Neural progenitor cell (in vitro differentiated cells): ENCODE results near the gene PEPD. TPM values are rescaled to one million over a fixed set of nuclear protein-coding genes. Genes with fewer than 3 reads are reported as not detected.
"Not testable (repeated sequence)": the region's sequence is repeated elsewhere in the genome, so short reads cannot be mapped to it uniquely, and the experiment has no call there.

ENCODE experiments used
- DNase-seq: peaks from one replicate; pipeline ENCODE4 v3.0.0-alpha.2; 2016; ENCODE audit warnings: low spot score
- H2AFZ ChIP-seq: fragments of 200-600 bp; sonication (generic); replicated peaks from 2 replicates; pipeline ENCODE4 v1.6.1; 2016; ENCODE audit warnings: antibody characterized with exemption
- H3F3A ChIP-seq: fragments of 200-600 bp; sonication (generic); 2 replicates; pipeline ENCODE4 v1.6.1; 2016; ENCODE audit warnings: antibody characterized with exemption, low read depth
- H3K27ac ChIP-seq: fragments of 200-600 bp; sonication (generic); 2 replicates; pipeline ENCODE4 v1.5.1; 2016; ENCODE audit warnings: mild to moderate bottlenecking
- H3K27me3 ChIP-seq: fragments of 200-600 bp; sonication (generic); 2 replicates; pipeline ENCODE4 v1.6.1; 2016; ENCODE audit warnings: mild to moderate bottlenecking, moderate library complexity
- H3K36me3 ChIP-seq: fragments of 200-600 bp; sonication (generic); 2 replicates; pipeline ENCODE4 v1.5.1; 2016
- H3K4me1 ChIP-seq: fragments of 200-600 bp; sonication (generic); 2 replicates; pipeline ENCODE4 v1.6.1; 2016; ENCODE audit warnings: mixed run types
- H3K4me2 ChIP-seq: fragments of 200-600 bp; sonication (generic); 2 replicates; pipeline ENCODE4 v1.6.1; 2016
- H3K4me3 ChIP-seq: fragments of 200-600 bp; sonication (generic); 2 replicates; pipeline ENCODE4 v1.5.1; 2016
- H3K79me2 ChIP-seq: fragments of 200-600 bp; sonication (generic); 2 replicates; pipeline ENCODE4 v1.6.1; 2016; ENCODE audit warnings: low read depth
- H3K9ac ChIP-seq: fragments of 200-600 bp; sonication (generic); 2 replicates; pipeline ENCODE4 v1.6.1; 2016
- H3K9me3 ChIP-seq: fragments of 200-600 bp; sonication (generic); 2 replicates; pipeline ENCODE4 v1.5.1; 2016; ENCODE audit warnings: low read depth
- H4K20me1 ChIP-seq: fragments of 200-600 bp; sonication (generic); 2 replicates; pipeline ENCODE4 v1.6.1; 2016; ENCODE audit warnings: low read depth
- H3K27ac Mint-ChIP-seq: 3 replicates; pipeline ENCODE4 v1.8.0; 2021; ENCODE audit warnings: mixed read lengths
- H3K27me3 Mint-ChIP-seq: 2 replicates; pipeline ENCODE4 v1.8.0; 2022; ENCODE audit warnings: low read depth, mild to moderate bottlenecking, inconsistent platforms, moderate library complexity, mixed read lengths; ENCODE audit not compliant: insufficient read depth
- H3K36me3 Mint-ChIP-seq: 3 replicates; pipeline ENCODE4 v1.8.0; 2021; ENCODE audit warnings: mixed read lengths
- H3K4me1 Mint-ChIP-seq: 3 replicates; pipeline ENCODE4 v1.8.0; 2021; ENCODE audit warnings: mixed read lengths
- H3K4me3 Mint-ChIP-seq: 3 replicates; pipeline ENCODE4 v1.8.0; 2021; ENCODE audit warnings: mild to moderate bottlenecking, moderate library complexity, mixed read lengths
- H3K9me3 Mint-ChIP-seq: 3 replicates; pipeline ENCODE4 v1.8.0; 2020; ENCODE audit warnings: mixed read lengths
- EZH2 ChIP-seq: fragments of 200-600 bp; sonication (generic); IDR thresholded peaks from 2 replicates; pipeline ENCODE4 v1.6.1; 2017; ENCODE audit warnings: antibody characterized with exemption, mild to moderate bottlenecking, moderate library complexity
- EZH2phosphoT487 ChIP-seq: fragments of 200-600 bp; sonication (generic); IDR thresholded peaks from 2 replicates; pipeline ENCODE4 v1.6.1; 2017; ENCODE audit warnings: antibody characterized with exemption
- total RNA-seq: library from RNA; depleted of rRNA; stranded (reverse); fragments of >200 nt; gene quantifications from 2 replicates; pipeline ENCODE4 v1.2.3, GENCODE V29; 2015; ENCODE audit warnings: low replicate concordance
- TF ChIP-seq, protein P1 (sequence below): fragments of 200-600 bp; sonication (generic); IDR thresholded peaks from 2 replicates; pipeline ENCODE4 v1.5.1; 2017; ENCODE audit warnings: antibody characterized with exemption, mild to moderate bottlenecking

PEPD gene
- total RNA-seq, 1 donor from 2014 or later: 47.0 TPM

- H3K4me2 ChIP-seq: no peak overlapping the region
- H3K36me3 ChIP-seq: no peaks in the 10 kb centered on the region
- no peaks in the 10 kb centered on the region for H3K9me3 ChIP-seq
- peaks cover 2% of the 10 kb centered on the region for H3K4me1 Mint-ChIP-seq
- no peaks in the 10 kb centered on the region for H3K79me2 ChIP-seq
- no peak overlapping the region for H3K27ac Mint-ChIP-seq
- DNase-seq: no peak
- no peaks in the 10 kb centered on the region for H3K9me3 Mint-ChIP-seq
- no peak overlapping the region for H3K9ac ChIP-seq
- no peaks in the 10 kb centered on the region for H3K4me1 ChIP-seq
- H3K27me3 ChIP-seq: no peaks in the 10 kb centered on the region
- no peaks in the 10 kb centered on the region for H3K27me3 Mint-ChIP-seq
- no peak overlapping the region for H3K4me3 ChIP-seq
- H3K36me3 Mint-ChIP-seq: no peaks in the 10 kb centered on the region
- no peaks in the 10 kb centered on the region for H4K20me1 ChIP-seq
- TF ChIP-seq EZH2: no peak
- H3K4me3 Mint-ChIP-seq: no peak overlapping the region
- no peak overlapping the region for H2AFZ ChIP-seq
- no peaks in the 10 kb centered on the region for H3F3A ChIP-seq
- no peak overlapping the region for H3K27ac ChIP-seq
Observed at GRCh38 chr19:33557196-33557595, 35.6 kb upstream of the PEPD start.

DNA sequence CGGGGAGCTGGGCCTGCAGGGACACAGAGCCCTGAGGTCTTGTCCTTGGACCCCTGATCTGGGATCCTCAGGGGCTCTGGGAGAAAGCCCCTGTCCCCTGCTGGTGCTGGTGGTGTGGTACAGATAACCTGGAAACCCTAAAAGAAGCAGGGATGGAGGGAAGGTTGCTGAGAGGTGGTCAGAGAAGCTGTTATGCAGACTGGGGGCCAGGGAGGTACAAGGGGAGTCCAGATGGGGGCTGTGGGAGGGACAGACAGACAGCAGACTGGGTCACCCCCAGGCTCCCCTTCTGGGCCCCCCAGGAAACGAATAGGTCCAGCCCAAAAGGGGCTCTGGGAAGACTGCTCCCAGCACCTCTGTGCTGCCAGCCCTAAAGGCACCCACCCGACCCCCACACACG lies 34.7 kb upstream of the PEPD start:
- H3K27me3 Mint-ChIP-seq: no peaks in the 10 kb centered on the region
- no peak for DNase-seq

DNA sequence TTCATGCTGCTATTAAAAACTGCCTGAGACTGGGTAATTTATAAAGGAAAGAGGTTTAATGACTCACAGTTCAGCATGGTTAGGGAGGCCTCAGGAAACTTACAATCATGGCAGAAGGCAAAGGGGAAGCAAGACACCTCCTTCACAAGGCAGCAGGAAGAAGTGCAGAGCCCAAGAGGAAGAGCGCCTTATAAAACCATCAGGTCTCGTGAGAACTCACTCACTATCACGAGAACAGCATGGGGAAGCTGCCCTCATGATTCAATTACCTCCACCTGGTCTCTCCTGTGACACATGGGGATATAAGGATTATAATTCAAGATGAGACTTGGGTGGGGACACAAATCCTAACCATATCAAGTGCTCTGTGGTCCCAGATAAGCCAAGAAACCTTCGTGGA lies 34.1 kb upstream of the PEPD start:
- not testable (repeated sequence) for H3K9ac ChIP-seq, H3K4me3 ChIP-seq, H3K27me3 ChIP-seq, H3K79me2 ChIP-seq, H3K9me3 Mint-ChIP-seq, H3K9me3 ChIP-seq, H3K27ac ChIP-seq, H3K36me3 ChIP-seq, H3K36me3 Mint-ChIP-seq, H3K4me2 ChIP-seq, H3K4me3 Mint-ChIP-seq, H4K20me1 ChIP-seq, H3K27me3 Mint-ChIP-seq, H3K27ac Mint-ChIP-seq, H3K4me1 Mint-ChIP-seq, H3F3A ChIP-seq, H2AFZ ChIP-seq, H3K4me1 ChIP-seq, DNase-seq

More for the DNA sequence above, 34.7 kb upstream of the PEPD start:
- no peak overlapping the region for H3K27ac ChIP-seq
- Mint-ChIP-seq H3K9me3 (no peaks in the 10 kb centered on the region), H3K27ac (no peak overlapping the region), H3K4me1 (no peaks in the 10 kb centered on the region), H3K4me3 (no peak overlapping the region), H3K36me3 (no peaks in the 10 kb centered on the region)
- no peak overlapping the region for H3K4me3 ChIP-seq
- no peak overlapping the region for H2AFZ ChIP-seq
- H3K4me2 ChIP-seq: no peak overlapping the region
- no peaks in the 10 kb centered on the region for H3K9me3 ChIP-seq
- H3K36me3 ChIP-seq: no peaks in the 10 kb centered on the region
- H3K79me2 ChIP-seq: no peaks in the 10 kb centered on the region
- no peak for TF ChIP-seq EZH2phosphoT487
- TF ChIP-seq, protein P1, sequence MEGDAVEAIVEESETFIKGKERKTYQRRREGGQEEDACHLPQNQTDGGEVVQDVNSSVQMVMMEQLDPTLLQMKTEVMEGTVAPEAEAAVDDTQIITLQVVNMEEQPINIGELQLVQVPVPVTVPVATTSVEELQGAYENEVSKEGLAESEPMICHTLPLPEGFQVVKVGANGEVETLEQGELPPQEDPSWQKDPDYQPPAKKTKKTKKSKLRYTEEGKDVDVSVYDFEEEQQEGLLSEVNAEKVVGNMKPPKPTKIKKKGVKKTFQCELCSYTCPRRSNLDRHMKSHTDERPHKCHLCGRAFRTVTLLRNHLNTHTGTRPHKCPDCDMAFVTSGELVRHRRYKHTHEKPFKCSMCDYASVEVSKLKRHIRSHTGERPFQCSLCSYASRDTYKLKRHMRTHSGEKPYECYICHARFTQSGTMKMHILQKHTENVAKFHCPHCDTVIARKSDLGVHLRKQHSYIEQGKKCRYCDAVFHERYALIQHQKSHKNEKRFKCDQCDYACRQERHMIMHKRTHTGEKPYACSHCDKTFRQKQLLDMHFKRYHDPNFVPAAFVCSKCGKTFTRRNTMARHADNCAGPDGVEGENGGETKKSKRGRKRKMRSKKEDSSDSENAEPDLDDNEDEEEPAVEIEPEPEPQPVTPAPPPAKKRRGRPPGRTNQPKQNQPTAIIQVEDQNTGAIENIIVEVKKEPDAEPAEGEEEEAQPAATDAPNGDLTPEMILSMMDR: no peak
- no peak for TF ChIP-seq EZH2
- H3K4me1 ChIP-seq: no peaks in the 10 kb centered on the region
- H3K9ac ChIP-seq: no peak overlapping the region
- H4K20me1 ChIP-seq: no peaks in the 10 kb centered on the region
- H3F3A ChIP-seq: no peaks in the 10 kb centered on the region
- no peaks in the 10 kb centered on the region for H3K27me3 ChIP-seq

GRCh38 chr19:33554821-33555220 lies 33.2 kb upstream of the PEPD start:
- Histone ChIP-seq H4K20me1 (no peaks in the 10 kb centered on the region), H2AFZ (no peak overlapping the region), H3F3A (no peaks in the 10 kb centered on the region), H3K4me2 (no peak overlapping the region), H3K27me3 (no peaks in the 10 kb centered on the region), H3K27ac (no peak overlapping the region), H3K9ac (no peak overlapping the region), H3K9me3 (no peaks in the 10 kb centered on the region), H3K36me3 (no peaks in the 10 kb centered on the region), H3K4me3 (no peak overlapping the region), H3K4me1 (no peaks in the 10 kb centered on the region), H3K79me2 (no peaks in the 10 kb centered on the region)
- Mint-ChIP-seq H3K36me3 (no peaks in the 10 kb centered on the region), H3K27ac (peak overlapping the region; percentile 3), H3K4me1 (no peaks in the 10 kb centered on the region), H3K9me3 (no peaks in the 10 kb centered on the region), H3K27me3 (peaks cover 3% of the 10 kb centered on the region), H3K4me3 (no peak overlapping the region)
- no peak for DNase-seq
- TF ChIP-seq, protein P1: no peak
- TF ChIP-seq EZH2phosphoT487 (no peak), EZH2 (no peak)
